ENCODE measurements around the gene RPL27A. TPM values are rescaled to one million over a fixed set of nuclear protein-coding genes. Genes with fewer than 3 reads are reported as not detected.

The RPL27A gene
- total and polyA plus RNA-seq, 8 donors = 138 to 4,507 (median 1,038) TPM

DNA sequence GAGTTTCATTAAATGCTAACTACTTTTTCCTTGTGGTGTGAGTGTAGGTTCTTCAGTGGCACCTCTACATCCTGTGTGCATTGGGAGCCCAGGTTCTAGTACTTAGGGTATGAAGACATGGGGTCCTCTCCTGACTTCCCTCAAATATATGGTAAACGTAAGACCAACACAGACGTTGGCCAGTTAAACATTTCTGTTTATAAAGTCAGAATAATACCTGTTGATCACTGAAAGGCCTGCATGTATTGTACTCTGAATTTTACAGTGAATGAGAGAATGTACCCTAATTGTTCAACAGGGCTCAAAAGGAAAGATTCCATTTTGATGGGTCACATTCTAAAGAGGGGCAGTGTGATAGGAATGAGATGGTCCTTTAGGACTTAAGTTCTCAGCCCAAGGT is 3.2 kb downstream of the RPL27A start:
- no peaks in the 10 kb centered on the region for H3K27me3 ChIP-seq
- peaks cover 36 to 70% (median 52%) of the 10 kb centered on the region in 4 donors for H3K4me1 ChIP-seq
- H3K36me3 ChIP-seq = peaks cover 35 to 43% (median 37%) of the 10 kb centered on the region in 4 donors
- H3K4me3 ChIP-seq = peak overlapping the region in 1 of 4 donors; percentile 87
- no peak for DNase-seq
- WGBS, 5 donors = 51 to 75% (median 66%) methylated on average over 2 of the region's 2 CpGs
- intact Hi-C loops (cut with DNase I; ENCODE audit: low total_unique reads) = loop anchor here (10.0 kb wide), 1 partner anchor 279 kb away; the partner anchor contains the start of gene TMEM9B
- H3K9me3 ChIP-seq = no peaks in the 10 kb centered on the region
- H3K27ac ChIP-seq = peak overlapping the region in 2 of 5 donors; percentile 97 to 98
- TF ChIP-seq EP300 (IDR thresholded peaks at IDR 0.05) = no peak

DNA sequence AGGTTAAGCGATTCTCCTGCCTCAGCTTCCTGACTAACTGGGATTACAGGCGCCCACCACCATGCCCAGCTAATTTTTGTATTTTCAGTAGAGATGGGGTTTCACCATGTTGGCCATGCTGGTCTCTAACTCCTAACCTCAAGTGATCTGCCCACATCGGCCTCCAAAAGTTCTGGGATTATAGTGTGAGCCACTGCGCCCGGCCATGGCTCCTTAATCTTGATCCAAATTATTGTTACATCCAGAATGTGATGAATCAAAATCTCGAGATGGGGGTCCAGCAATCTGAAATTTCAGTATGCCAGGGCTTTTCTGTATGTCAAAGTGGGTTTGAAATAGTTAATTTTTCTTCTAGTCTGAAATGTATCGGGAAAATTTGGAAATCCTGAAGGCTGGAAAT is 3.7 kb downstream of the RPL27A start:
- DNase-seq = no peak
- WGBS, 5 donors = 82 to 91% (median 89%) methylated on average over 7 of the region's 7 CpGs
- intact Hi-C loops (cut with DNase I; ENCODE audit: low total_unique reads) = loop anchor here (10.0 kb wide), 1 partner anchor 278 kb away; the partner anchor contains the start of gene TMEM9B
- peaks cover 37 to 48% (median 41%) of the 10 kb centered on the region in 4 donors for H3K36me3 ChIP-seq
- TF ChIP-seq POLR2A (IDR thresholded peaks at IDR 0.05) = no peak
- TF ChIP-seq, protein P1, sequence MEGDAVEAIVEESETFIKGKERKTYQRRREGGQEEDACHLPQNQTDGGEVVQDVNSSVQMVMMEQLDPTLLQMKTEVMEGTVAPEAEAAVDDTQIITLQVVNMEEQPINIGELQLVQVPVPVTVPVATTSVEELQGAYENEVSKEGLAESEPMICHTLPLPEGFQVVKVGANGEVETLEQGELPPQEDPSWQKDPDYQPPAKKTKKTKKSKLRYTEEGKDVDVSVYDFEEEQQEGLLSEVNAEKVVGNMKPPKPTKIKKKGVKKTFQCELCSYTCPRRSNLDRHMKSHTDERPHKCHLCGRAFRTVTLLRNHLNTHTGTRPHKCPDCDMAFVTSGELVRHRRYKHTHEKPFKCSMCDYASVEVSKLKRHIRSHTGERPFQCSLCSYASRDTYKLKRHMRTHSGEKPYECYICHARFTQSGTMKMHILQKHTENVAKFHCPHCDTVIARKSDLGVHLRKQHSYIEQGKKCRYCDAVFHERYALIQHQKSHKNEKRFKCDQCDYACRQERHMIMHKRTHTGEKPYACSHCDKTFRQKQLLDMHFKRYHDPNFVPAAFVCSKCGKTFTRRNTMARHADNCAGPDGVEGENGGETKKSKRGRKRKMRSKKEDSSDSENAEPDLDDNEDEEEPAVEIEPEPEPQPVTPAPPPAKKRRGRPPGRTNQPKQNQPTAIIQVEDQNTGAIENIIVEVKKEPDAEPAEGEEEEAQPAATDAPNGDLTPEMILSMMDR (IDR thresholded peaks at IDR 0.05) = no peak
- no peak for TF ChIP-seq EP300 (IDR thresholded peaks at IDR 0.05)
- no peak for TF ChIP-seq POLR2AphosphoS5 (IDR thresholded peaks at IDR 0.05)
- H3K27me3 ChIP-seq = no peaks in the 10 kb centered on the region
- H3K4me1 ChIP-seq = peaks cover 35 to 69% (median 51%) of the 10 kb centered on the region in 4 donors
- H3K4me3 ChIP-seq = no peak overlapping the region
- H3K27ac ChIP-seq = peak overlapping the region in 2 of 5 donors; percentile 17 to 90
- H3K9me3 ChIP-seq = no peaks in the 10 kb centered on the region

DNA sequence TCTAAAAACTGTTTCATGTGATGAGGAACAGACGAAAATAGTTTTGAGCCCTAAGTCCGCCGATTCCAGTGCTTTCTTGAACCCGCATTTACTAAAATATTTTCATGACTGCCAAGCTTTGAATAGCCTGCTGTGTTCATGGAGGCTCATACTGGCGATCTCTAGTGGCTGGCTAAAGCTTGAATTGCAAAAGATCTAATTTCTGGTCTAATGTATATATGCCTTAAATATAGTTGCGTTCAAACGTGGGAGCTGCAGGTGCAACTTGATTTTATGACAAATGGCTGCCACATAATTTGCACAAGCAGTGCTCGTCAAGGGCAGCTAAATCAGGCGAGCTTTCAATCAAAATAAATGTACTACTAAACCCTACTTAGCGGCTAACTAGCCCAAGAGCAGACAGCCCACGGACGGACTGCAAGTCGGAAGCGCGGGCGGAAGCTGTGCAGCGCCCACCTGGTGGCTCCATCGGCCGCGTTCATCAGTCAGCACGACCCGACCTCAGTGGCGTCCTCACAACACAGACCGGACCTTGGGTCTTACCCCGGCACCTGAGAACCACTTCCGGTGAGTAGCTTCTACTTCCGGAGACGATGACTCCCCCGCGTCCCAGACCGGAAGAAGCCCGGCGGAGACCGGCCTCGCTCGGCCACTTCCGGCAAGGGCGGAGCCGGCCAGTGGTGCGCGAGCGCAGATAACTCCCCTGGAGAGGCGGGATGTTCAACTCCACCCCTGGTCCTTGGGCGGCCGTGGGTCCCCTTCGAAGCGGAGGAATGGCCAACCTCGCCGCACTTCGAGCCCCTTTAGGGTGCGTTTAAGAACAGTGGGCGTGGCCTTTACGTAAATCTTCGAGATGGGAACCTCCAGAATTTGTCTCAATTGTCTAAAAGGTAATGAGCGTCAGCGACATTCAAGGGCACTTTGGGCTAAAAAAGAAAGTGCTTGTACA is 6.1 kb downstream of the RPL27A start:
- TF ChIP-seq, protein P1 (IDR thresholded peaks at IDR 0.05) = peak in 1 of 7 experiments; percentile 7
- TF ChIP-seq POLR2A (IDR thresholded peaks at IDR 0.05) = peak in 2 of 4 donors; percentile 37 to 38
- peak; percentile 79 to 98 (median 89) for TF ChIP-seq POLR2AphosphoS5 (IDR thresholded peaks at IDR 0.05)
- no peak for TF ChIP-seq EP300 (IDR thresholded peaks at IDR 0.05)
- Histone ChIP-seq H3K4me3 (peak overlapping the region; percentile 52 to 56 (median 54)), H3K4me1 (peaks cover 26 to 57% (median 44%) of the 10 kb centered on the region in 4 donors), H3K36me3 (peaks cover 52 to 71% (median 64%) of the 10 kb centered on the region in 4 donors), H3K9me3 (no peaks in the 10 kb centered on the region), H3K27ac (peak overlapping the region; percentile 85 to 95 (median 90)), H3K27me3 (no peaks in the 10 kb centered on the region)
- peak; percentile 95 to 98 for DNase-seq
- WGBS, 5 donors = 1 to 3% (median 1%) methylated on average over 21 to 56 of the region's 56 CpGs
- intact Hi-C loops (cut with DNase I; ENCODE audit: low total_unique reads) = loop anchor here (10.0 kb wide), 1 partner anchor 276 kb away; the partner anchor contains the start of gene TMEM9B

DNA sequence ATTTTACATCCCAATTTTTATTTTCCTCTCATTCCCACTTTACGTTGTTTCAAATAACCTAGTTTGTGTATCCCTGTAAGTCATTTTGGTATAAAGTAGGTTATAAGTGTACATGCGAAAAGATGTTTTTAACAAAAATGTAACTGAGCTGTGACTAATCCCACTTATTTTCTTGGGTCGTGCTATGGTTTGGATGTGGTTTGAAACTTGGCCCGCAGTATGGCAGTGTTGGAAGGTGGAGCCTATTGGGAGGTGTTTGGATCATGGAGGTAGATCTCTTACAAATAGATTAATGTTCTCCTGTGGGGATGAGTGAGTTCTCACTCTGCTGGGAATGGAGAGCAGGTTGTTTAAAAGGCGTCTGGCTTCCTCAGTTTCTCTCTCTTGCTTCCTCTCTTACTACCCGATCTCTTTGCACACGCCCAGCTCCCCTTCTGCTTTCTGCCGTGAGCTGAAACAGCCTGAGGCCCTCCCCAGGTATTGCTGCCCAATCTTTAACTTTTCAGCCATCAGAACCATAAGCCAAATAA is 7.2 kb downstream of the RPL27A start:
- no peak for DNase-seq
- Histone ChIP-seq H3K4me1 (peaks cover 15 to 52% (median 35%) of the 10 kb centered on the region in 4 donors), H3K4me3 (no peak overlapping the region), H3K36me3 (peaks cover 49 to 72% (median 65%) of the 10 kb centered on the region in 4 donors), H3K27ac (peak overlapping the region in 3 of 5 donors; percentile 85 to 90 (median 88)), H3K27me3 (no peaks in the 10 kb centered on the region), H3K9me3 (no peaks in the 10 kb centered on the region)
- 80 to 90% (median 88%) methylated on average over 8 of the region's 8 CpGs for WGBS, 5 donors
- TF ChIP-seq POLR2AphosphoS5 (IDR thresholded peaks at IDR 0.05) (no peak), POLR2A (IDR thresholded peaks at IDR 0.05) (no peak), EP300 (IDR thresholded peaks at IDR 0.05) (no peak)
- TF ChIP-seq, protein P1 (IDR thresholded peaks at IDR 0.05) = no peak
- intact Hi-C loops (cut with DNase I; ENCODE audit: low total_unique reads) = loop anchor here (10.0 kb wide), 2 partner anchors 125 to 275 kb away; partner anchors contain the start of gene TMEM9B
